Measurements from ENCODE around the gene CEP162.

CEP162 gene

GRCh38 chr6:84183430-84183829, 44.0 kb downstream of the CEP162 start:
- ATAC-seq: no peak
- TF ChIP-seq TCF4 (CRISPR knock-in tag; IDR thresholded peaks at IDR 0.05; ENCODE audit: borderline replicate concordance) (no peak), ISL1 (CRISPR knock-in tag; IDR thresholded peaks at IDR 0.05) (no peak), POU6F1 (CRISPR knock-in tag; IDR thresholded peaks at IDR 0.05; ENCODE audit: borderline replicate concordance, low read depth) (no peak), CSDC2 (CRISPR knock-in tag; IDR thresholded peaks at IDR 0.05) (no peak), ZC3H10 (CRISPR knock-in tag; IDR thresholded peaks at IDR 0.05) (no peak), ESRRG (CRISPR knock-in tag; IDR thresholded peaks at IDR 0.05) (no peak), GLIS3 (CRISPR knock-in tag; IDR thresholded peaks at IDR 0.05) (no peak), BACH2 (CRISPR knock-in tag; IDR thresholded peaks at IDR 0.05; ENCODE audit: borderline replicate concordance) (no peak), OSR1 (CRISPR knock-in tag; IDR thresholded peaks at IDR 0.05) (no peak), RARB (CRISPR knock-in tag; IDR thresholded peaks at IDR 0.05) (no peak), ZFP3 (CRISPR knock-in tag; IDR thresholded peaks at IDR 0.05) (no peak), CSRNP3 (CRISPR knock-in tag; IDR thresholded peaks at IDR 0.05) (no peak), TOX (CRISPR knock-in tag; IDR thresholded peaks at IDR 0.05; ENCODE audit: borderline replicate concordance) (no peak), SNAI2 (CRISPR knock-in tag; IDR thresholded peaks at IDR 0.05) (no peak), PATZ1 (CRISPR knock-in tag; IDR thresholded peaks at IDR 0.05; ENCODE audit: borderline replicate concordance) (no peak), ARNTL (CRISPR knock-in tag; IDR thresholded peaks at IDR 0.05; ENCODE audit: borderline replicate concordance, low read depth) (no peak), PPARA (CRISPR knock-in tag; IDR thresholded peaks at IDR 0.05; ENCODE audit: borderline replicate concordance) (no peak)

GRCh38 chr6:84182001-84182400, 45.4 kb downstream of the CEP162 start:
- TF ChIP-seq ZFP3 (CRISPR knock-in tag; IDR thresholded peaks at IDR 0.05) (no peak), ZNF8 (CRISPR knock-in tag; IDR thresholded peaks at IDR 0.05) (no peak), ZNF70 (CRISPR knock-in tag; IDR thresholded peaks at IDR 0.05) (no peak), OSR1 (CRISPR knock-in tag; IDR thresholded peaks at IDR 0.05) (no peak), ZC3H10 (CRISPR knock-in tag; IDR thresholded peaks at IDR 0.05) (no peak), TSHZ2 (CRISPR knock-in tag; IDR thresholded peaks at IDR 0.05) (no peak), CSDC2 (CRISPR knock-in tag; IDR thresholded peaks at IDR 0.05) (no peak), RARB (CRISPR knock-in tag; IDR thresholded peaks at IDR 0.05) (no peak), ZFP30 (CRISPR knock-in tag; IDR thresholded peaks at IDR 0.05) (no peak), CREB5 (CRISPR knock-in tag; IDR thresholded peaks at IDR 0.05; ENCODE audit: low read depth) (no peak)
- ATAC-seq: no peak

- no peak for ATAC-seq
- no peak for TF ChIP-seq CSRNP3 (CRISPR knock-in tag; IDR thresholded peaks at IDR 0.05)
- TF ChIP-seq ISL1 (CRISPR knock-in tag; IDR thresholded peaks at IDR 0.05): no peak
- TF ChIP-seq ZC3H10 (CRISPR knock-in tag; IDR thresholded peaks at IDR 0.05): no peak
- no peak for TF ChIP-seq ARNTL (CRISPR knock-in tag; IDR thresholded peaks at IDR 0.05; ENCODE audit: borderline replicate concordance, low read depth)
- no peak for TF ChIP-seq SNAI2 (CRISPR knock-in tag; IDR thresholded peaks at IDR 0.05)
- TF ChIP-seq ESRRG (CRISPR knock-in tag; IDR thresholded peaks at IDR 0.05): no peak
- no peak for TF ChIP-seq OSR1 (CRISPR knock-in tag; IDR thresholded peaks at IDR 0.05)
- TF ChIP-seq PATZ1 (CRISPR knock-in tag; IDR thresholded peaks at IDR 0.05; ENCODE audit: borderline replicate concordance): no peak
- TF ChIP-seq CREB5 (CRISPR knock-in tag; IDR thresholded peaks at IDR 0.05; ENCODE audit: low read depth): no peak
- TF ChIP-seq TCF4 (CRISPR knock-in tag; IDR thresholded peaks at IDR 0.05; ENCODE audit: borderline replicate concordance): no peak
Measured at GRCh38 chr6:84177241-84177640, 50.2 kb downstream of the CEP162 start.

Data from SK-N-SH treated with all-trans-retinoic acid at 6 μM for 48 hours (cell line).